ACHN (cell line): ENCODE data around the gene SWSAP1.

Experiments used
- DNase-seq: peaks from one replicate; pipeline ENCODE4 v3.0.0-alpha.2; 2015
- in situ Hi-C: cut with HindIII; loops from 2 replicates; pipeline ENCODE4 v1.10.0; 2017; ENCODE audit warnings: low sequenced_read_pairs, low pct_ligation_motif_present, low pct_unique_long_range_greater_than_20kb

Gene SWSAP1

GRCh38 chr19:11423164-11423790 lies 48.8 kb downstream of the SWSAP1 start:
- in situ Hi-C loops = no loop called here
- DNase-seq = no peak

GRCh38 chr19:11423791-11424181 lies 49.3 kb downstream of the SWSAP1 start:
- in situ Hi-C loops = no loop called here
- DNase-seq = no peak
